ENCODE measurements around the gene DST.

DNA sequence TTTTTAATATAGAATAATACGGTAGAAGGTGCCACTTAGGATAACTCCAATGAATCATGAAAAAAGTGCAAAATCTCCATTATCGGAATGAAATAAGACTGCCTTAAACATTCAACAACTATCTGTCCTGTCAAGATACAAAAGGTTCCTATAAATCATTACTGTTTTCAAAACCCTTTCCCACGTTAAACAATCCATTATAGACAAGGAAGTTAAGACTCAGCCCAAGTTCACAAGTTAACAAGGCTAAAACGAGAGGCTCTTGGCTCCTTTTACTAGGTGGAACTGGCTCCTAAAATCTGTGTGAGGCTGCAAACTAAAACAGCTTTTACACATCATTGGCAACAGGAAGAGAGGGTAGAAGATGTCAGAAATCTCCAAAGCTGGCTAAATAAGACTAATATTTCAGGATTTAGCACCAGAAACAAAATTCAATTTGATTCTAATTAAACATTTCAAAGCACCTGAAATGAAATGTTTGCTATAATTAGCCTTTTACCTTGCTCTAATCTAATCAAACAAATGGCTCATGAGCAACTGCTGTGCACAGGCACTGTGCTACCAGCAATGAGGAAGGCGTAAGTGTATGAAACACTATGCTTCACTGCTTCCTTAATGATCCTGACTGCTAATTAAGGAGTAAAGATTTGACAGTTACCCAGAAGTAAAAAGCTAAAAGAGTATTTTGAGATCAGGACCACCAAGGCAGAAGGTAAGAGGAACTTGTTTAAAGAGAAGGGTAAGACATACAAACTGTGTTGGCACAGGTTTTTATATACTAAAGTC, 109.7 kb downstream of the DST start:
- no peak for TF ChIP-seq EZH2phosphoT487 (IDR thresholded peaks at IDR 0.05; ENCODE audit: borderline replicate concordance)
- TF ChIP-seq, protein P1, sequence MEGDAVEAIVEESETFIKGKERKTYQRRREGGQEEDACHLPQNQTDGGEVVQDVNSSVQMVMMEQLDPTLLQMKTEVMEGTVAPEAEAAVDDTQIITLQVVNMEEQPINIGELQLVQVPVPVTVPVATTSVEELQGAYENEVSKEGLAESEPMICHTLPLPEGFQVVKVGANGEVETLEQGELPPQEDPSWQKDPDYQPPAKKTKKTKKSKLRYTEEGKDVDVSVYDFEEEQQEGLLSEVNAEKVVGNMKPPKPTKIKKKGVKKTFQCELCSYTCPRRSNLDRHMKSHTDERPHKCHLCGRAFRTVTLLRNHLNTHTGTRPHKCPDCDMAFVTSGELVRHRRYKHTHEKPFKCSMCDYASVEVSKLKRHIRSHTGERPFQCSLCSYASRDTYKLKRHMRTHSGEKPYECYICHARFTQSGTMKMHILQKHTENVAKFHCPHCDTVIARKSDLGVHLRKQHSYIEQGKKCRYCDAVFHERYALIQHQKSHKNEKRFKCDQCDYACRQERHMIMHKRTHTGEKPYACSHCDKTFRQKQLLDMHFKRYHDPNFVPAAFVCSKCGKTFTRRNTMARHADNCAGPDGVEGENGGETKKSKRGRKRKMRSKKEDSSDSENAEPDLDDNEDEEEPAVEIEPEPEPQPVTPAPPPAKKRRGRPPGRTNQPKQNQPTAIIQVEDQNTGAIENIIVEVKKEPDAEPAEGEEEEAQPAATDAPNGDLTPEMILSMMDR (conservative IDR thresholded peaks at IDR 0.05; ENCODE audit: low read length) = no peak

All from Loucy (cell line).